GM21737 (cell line): ENCODE results near the gene USP37.

ENCODE experiments used
- ATAC-seq: cut with Tn5 transposase; IDR thresholded peaks from one replicate; pipeline ENCODE4 v1.9.1; 2021; ENCODE audit warnings: mild to moderate bottlenecking, moderate library complexity; ENCODE audit not compliant: unreplicated experiment

USP37 gene

DNA sequence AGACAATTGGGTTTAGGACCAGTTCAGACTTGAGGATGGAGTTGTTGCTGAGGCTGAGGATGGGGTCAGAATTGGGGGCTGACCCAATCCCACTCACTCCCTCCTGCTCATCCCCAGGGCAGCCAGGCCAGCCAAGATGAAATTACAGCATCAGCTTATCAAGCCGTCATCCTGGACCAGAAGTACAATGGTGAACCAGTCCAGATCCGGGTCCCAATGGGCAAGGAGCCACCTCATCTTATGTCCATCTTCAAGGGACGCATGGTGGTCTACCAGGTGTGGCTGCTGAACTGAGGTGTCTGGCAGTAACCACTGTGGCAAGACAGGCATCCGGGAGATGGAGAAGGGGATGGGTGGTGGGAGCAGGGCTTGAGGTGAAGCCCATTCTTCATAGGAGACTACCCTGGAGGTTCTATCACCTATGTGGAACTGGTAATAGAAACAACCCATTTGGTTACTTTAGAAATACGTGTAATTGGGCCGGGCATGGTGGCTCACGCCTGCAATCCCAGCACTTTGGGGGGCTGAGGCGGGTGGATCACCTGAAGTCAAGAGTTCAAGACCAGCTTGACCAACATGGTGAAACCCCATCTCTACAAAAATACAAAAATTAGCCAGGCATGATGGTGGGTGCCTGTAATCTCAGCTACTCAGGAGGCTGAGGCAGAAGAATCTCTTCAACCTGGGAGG is 135.3 kb downstream of the USP37 start:
- ATAC-seq: no peak

DNA sequence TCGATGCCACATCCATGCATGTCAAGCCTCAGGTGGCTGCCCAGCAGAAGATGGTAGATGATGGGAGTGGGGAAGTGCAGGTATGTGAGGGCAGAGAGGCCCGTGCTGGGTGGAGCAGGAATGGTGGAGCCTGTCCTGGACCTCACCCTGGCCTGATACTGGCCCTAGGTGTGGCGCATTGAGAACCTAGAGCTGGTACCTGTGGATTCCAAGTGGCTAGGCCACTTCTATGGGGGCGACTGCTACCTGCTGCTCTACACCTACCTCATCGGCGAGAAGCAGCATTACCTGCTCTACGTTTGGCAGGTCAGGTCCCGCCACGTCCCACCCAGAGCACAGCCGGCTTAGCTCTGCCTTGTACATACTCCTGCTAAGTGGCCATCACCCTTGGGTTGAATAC is 136.3 kb downstream of the USP37 start:
- no peak for ATAC-seq

DNA sequence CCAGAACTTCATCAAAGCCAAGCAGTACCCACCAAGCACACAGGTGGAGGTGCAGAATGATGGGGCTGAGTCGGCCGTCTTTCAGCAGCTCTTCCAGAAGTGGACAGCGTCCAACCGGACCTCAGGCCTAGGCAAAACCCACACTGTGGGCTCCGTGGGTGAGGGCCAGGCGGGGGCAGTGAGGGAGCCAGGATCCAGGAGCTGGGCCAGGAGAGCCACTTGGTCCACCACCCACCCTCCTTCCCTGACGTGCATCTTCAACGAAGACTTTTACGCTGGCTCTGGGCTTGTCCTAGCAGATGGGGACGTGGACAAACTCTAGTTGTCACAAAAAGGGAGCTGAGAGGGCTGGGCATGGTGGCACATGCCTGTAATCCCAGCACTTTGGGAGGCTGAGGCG is 137.4 kb downstream of the USP37 start:
- no peak for ATAC-seq

DNA sequence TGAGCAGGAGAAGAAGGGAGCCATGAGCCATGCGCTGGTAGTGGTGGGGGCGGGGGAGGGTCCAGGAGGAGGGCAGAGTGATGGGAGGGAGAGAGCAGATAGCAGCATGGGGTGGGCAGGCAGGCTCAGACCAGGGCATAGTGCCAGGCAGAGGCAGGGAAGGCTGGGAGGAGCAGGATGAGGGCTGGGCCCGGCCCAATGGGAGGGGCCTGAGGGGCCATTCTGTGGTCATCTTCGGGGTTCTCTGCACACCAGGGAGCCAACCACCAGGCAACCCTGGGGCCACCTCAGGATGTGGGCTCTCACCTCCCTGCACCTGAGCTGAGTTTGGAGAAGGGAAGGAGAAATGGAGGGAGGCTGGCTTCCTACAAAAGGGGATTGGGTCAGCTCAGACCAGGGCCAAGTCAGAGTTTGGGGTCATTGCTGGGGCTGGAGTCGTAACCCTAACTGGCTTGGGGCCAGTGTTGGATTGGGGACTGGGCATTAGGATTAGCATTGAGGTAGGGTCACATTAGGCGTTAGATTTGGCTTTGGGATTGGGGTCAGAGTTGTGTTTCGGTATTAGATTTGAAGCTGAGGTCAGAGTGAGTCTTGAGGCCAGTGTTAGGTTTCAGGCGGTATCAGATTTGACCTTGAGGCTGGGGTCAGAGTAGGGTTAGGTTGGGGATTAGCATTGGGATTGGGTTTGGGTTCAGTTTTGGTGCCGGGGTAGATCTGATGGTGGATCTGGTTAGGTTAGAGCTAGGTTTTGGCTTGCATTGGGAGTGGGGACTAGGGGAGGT is 138.0 kb downstream of the USP37 start:
- no peak for ATAC-seq

DNA sequence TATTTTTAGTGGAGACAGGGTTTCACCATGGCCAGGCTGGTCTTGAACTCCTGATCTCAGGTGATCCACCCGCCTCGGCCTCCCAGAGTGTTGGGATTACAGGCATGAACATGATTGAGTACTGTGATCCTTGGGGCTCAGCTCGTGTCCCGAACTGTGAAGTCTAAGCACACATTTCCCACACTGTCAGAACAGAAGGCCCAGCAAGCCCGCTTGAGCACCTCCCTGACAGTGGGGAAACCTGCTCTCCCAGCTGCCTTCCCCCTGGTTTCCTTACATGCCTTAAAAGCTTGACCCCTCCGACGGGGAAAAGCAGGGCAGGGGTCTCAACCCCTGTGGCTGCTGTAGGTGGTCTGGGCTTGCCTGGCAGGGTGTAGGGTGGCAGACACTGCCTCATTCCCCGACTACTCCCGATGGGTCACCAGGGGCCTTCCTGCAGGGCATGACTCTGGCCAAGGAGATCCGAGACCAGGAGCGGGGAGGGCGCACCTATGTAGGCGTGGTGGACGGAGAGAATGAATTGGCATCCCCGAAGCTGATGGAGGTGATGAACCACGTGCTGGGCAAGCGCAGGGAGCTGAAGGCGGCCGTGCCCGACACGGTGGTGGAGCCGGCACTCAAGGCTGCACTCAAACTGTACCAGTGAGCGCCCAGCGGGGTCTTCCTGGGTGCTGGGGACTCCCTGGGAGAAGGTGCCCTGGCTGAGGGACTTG is 139.1 kb downstream of the USP37 start:
- no peak for ATAC-seq

DNA sequence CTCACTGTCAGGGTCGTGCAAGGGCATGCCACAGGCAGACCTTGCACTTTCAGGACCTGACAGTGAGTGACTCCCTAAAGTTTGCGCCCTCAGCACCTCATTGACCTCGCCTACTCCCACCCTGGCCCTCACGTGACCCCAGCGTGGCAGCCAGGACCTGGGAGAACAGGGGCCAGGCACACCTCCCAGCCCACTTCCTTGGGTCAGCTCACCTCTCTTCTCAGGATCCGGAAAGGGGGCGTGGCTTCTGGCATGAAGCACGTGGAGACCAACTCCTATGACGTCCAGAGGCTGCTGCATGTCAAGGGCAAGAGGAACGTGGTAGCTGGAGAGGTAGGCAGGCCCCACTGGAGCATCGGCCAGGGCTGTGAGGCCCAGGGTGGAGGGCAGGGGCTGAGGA is 140.4 kb downstream of the USP37 start:
- ATAC-seq: no peak

DNA sequence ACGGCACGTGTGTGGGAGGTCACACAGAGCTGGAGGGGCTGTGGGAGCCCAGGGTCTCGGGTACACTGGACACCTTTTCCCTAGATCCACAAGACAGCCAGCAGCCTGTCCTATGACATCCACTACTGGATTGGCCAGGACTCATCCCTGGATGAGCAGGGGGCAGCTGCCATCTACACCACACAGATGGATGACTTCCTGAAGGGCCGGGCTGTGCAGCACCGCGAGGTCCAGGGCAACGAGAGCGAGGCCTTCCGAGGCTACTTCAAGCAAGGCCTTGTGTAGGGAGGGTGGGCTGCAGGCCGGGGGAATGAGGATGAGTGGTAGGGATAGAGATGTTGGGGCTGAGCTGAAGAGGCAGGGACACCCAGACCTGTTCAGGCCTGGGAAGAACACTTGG is 142.6 kb downstream of the USP37 start:
- no peak for ATAC-seq

DNA sequence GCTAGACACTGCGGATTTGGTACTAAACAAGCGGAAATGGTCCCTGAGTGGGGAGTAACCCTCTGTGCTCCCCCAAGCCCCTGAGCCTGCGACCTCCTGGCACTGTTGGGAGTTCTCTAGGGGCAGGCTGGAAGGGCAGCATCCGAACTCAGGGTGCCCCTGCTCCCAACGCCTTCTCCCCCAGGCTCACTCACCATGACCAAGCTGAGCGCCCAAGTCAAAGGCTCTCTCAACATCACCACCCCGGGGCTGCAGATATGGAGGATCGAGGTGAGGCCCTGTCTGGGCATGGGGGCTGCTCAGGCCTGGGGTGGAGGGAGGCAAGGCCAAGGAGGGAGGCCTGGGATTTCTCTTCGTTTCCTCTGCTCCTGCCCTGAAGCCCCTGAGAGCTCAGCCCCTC is 144.6 kb downstream of the USP37 start:
- no peak for ATAC-seq

DNA sequence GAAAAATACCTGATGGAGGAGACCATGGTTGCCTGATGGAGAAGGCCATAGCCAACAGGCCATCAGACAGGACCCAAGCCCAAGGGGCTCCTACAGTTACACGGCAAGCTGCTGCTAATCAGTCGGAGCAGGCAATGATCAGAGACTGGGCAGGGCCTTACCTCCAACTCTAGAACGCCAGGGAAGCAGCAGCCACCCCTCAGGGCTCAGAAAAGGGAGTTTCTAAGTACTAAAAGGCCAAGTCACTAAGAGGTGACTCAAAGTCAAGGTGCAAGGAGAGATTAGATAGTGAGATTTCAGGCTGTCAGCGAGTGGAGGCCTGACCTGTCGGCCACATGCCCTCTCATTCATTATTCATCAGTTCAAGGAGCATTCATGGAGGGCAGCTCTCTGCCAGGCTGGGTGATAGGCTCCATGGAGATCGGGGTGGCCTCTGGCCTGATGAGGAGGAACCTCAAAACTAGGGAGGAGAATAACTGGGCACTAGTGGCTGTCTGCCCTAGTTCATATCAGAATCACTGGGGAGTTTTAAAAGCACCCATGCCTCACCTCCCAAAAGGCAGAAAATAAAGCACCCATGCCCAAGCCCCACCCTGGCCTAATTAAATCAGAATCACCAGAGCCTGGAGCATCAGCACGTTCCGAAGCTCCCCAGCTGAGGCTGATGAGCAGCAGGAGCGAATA is 145.6 kb downstream of the USP37 start:
- ATAC-seq: no peak

DNA sequence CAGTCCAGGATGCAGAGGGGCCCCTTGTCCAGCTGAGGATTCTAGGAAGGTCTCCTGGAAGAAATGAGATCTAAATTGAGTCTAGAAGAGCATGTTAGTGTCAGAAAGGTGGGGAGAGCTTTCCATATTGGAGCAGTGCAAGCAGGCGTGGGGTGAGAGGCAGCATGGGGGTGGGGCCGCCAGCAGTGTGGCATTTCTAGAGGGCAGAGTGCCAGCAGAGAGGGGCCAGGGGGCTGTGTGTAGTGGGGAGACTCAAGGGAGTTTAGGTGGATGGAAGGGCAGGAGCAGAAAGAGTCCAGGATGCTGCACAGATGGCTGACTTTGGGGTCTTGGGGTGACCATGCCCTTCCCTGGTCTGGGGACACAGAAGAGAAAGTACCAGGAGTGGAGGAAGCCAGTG is 147.1 kb downstream of the USP37 start:
- no peak for ATAC-seq

DNA sequence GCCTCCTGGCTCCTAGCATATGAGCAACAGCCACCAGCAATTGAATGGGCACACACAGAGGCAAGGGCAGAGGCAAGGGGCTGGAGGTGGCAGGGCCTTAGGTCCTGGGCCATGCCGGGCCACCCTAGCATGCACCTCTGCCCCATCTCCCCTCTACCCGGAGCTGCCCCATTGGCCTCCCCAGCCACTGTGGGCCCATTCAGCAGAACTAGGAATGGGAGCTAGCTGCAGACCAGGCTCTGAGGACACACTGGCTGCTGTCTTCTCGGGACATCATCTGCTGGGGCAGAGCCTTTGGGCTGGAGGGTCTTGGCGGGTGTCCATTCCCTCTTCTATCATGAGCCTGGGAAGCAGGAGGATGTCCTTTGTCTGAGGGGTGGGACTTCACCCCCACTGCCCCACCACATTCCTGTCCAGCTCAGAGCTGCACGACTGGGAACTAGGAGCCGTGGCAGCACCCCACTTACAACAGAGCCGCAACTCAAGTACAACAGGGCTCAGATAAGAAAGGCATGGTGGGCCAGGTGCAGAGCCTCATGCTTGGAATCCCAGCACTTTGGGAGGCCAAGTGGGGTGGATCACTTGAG is 148.4 kb downstream of the USP37 start:
- ATAC-seq: no peak

DNA sequence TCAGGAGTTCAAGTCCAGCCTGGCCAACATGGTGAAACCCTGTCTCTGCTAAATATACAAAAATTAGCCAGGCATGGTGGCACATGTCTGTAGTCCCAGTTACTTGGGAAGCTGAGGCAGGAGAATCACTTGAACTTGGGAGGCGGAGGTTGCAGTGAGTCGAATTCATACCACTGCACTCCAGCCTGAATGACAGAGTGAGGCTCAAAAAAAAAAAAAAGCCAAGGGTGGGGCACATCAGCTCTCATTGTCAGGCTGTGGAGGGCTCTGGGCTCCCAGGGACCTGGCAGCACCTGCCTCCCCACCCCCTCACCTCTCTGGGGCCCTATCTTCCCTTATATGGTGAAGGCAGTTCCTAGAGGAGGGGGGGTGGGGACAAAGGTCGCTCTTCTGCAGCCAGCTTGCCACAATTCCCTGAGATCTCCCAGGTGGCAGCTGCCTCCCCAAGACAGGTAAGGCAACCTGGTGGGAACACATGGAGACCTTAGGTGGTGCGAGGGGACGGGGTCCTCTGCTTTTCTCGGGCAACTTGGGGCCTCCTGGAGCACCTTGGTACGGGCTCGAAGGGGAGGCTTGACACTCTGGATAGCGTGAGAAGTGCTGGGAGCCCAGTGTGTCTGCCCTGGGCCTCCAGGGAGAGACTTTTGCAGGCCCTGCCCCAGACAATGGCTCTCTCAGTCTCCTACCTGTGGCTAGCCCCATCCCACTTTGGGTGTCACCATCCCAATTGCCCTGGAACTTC is 149.3 kb downstream of the USP37 start, which contains the start of gene VIL1:
TSS of gene VIL1 (plus strand) at position 407 of the 742 bp plus-strand sequence. CDS start 4,656 bp downstream, outside the sequence.
- no peak for ATAC-seq

DNA sequence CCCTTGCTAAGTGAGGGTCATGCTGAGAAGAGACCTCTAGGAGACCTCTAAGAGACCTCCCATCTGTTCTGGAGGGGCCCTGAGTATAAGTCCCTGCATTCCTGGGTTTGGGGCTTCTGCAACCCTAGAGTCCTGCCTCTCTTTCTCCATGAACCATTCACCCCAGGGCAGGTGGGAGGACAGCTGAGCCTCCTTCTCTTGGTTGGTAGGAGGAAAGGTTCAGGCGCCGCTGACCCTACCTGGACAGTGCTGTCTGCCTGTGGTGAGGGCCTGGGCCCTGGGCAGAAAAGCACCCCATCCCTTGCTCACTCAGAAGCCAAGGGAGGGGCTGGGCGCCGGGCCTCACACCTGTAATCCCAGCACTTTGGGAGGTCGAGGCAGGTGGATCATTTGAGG is 149.8 kb downstream of the USP37 start:
- no peak for ATAC-seq

DNA sequence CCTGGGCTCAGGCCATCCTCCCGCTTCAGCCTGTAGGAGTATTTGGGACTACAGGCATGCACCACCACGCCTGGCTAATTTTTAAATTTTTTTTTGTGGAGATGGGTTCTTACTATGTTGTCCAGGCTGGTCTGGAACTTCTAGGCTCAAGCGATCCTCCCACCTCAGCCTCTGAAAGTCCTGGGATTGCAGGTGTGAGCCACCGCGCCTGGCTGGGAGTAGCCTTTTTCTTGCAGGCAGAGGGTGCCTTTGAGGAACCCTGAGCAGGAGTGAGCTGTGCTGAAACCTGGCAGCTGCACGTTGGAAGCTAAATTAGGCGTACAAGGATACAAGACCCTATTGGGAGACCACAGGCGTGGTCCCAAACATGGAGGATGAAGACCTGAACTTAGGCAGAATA is 160.4 kb downstream of the USP37 start:
- ATAC-seq: no peak

DNA sequence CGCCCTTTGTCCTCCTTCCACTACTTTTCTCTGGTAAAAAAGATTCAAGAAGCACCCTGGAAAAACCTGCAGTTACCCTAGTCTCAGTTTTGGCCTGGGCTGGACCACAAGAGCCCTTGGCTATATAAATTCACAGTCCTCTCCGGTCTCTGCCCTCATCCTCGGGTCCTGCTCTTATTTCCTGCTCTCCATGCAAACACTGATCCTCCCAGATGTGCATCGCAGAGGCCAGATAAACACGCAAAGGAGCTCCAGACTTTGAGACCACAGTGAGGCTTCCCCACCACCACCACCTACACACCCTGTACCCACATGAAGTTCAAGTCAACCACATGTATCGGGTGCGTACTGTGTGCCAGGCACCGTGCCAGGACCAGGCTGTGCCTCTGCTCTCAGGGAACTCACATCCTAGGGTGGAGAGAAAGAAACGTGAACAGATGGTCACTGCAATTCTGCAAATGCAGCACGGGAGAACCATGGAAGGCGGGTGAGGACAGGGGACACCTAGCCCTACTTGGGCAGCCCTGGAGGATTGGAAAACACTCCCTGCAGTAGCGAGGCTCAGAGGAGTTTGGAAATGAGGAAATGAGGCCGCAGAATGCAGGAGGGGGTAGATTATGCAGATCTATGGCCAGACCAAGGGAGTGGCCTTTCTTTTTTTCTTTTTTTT is 161.1 kb downstream of the USP37 start:
- ATAC-seq: no peak

DNA sequence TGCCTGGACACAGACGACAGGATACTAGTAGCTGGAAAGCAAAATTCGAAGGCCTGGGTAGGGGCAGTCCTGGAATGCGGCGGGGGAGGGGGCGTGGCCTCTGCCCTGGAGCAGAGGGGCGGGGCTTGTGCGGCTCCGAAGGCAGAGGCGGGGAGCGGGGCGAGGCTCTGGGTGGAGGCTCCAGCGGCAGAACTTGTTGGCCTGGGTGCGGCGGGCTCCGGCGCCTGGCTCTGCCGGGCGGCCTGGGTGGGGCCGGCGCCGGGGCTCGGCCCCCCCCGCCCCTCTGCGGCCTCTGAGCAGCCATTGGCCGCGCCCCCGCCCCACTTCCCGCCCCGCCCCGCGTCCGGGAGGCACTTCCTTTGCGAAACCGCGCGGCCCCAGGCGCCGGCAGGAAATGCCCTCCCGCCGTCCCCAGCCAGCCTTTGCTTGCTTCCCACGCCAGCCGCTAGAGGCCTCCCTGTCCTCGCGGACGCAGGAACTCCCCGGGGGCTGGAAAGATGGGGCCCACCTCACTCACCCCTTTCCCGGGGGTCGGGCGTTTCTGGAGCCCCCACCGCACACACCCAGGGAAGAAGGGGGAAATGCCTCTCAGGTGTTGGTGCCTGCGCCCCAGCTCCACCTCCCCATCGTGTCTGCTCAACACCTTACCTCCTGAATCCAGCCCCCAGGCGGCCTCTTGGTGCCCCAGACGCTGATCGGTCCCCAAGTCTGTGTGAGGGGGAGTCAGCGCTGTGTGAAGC is 161.8 kb downstream of the USP37 start:
- peak; percentile 73 for ATAC-seq

DNA sequence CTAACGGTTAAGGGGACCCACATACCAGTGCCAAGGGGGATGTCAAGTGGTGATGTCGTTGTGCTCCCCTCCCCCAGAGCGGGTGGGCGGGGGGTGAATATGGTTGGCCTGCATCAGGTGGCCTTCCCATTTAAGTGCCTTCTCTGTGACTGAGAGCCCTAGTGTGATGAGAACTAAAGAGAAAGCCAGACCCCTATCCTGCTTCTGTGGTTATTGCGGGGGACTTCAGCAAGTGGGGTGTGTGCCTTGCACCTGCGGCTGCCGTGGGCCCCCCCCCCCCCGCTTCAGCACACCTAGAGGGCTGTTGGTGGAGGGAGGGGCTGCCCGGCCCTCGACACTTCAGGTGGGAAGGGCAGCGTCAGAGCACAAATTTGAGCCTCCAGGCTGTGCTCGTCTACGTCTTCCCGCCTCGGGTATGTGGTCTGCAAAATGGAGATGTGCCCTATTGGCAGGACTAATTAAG is 162.4 kb downstream of the USP37 start:
- ATAC-seq: peak; percentile 17

DNA sequence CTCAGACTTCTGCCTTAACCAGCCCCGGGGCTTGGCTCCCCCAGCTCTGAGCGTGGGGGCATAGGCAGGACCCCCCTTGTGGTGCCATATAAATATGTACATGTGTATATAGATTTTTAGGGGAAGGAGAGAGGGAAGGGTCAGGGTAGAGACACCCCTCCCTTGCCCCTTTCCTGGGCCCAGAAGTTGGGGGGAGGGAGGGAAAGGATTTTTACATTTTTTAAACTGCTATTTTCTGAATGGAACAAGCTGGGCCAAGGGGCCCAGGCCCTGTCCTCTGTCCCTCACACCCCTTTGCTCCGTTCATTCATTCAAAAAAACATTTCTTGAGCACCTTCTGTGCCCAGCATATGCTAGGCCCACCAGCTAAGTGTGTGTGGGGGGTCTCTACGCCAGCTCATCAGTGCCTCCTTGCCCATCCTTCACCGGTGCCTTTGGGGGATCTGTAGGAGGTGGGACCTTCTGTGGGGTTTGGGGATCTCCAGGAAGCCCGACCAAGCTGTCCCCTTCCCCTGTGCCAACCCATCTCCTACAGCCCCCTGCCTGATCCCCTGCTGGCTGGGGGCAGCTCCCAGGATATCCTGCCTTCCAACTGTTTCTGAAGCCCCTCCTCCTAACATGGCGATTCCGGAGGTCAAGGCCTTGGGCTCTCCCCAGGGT is 162.9 kb downstream of the USP37 start:
- ATAC-seq: no peak
